ENCODE results near the gene FBXO2. TPM values are rescaled to one million over a fixed set of nuclear protein-coding genes. Genes with fewer than 3 reads are reported as not detected.

The FBXO2 gene
- total and polyA plus RNA-seq, 9 of the 15 experiments (the other 6 are each of a cell fraction or from before 2014, with no cell fraction given) = 0.04 to 1.9 (median 0.27) TPM

- TF ChIP-seq REST (IDR thresholded peaks at IDR 0.05; ENCODE audit: borderline replicate concordance) (peak; percentile 94), REST (CRISPR knock-in tag; IDR thresholded peaks at IDR 0.05; ENCODE audit: low read depth) (no peak), CEBPG (CRISPR knock-in tag; IDR thresholded peaks at IDR 0.05) (0 out of 2 replicates have a peak, but pooled peaks have one; percentile 12), CEBPG (tag; conservative IDR thresholded peaks at IDR 0.05 in 1 of 2, IDR thresholded peaks at IDR 0.05 in 1 of 2) (no peak), ZBTB9 (CRISPR knock-in tag; IDR thresholded peaks at IDR 0.05) (no peak), FOXJ2 (tag; IDR thresholded peaks at IDR 0.05) (no peak), EP300 (IDR thresholded peaks at IDR 0.05; ENCODE audit: low read length) (no peak), PTBP1 (IDR thresholded peaks at IDR 0.05; ENCODE audit: low read depth, low read length) (no peak), HOXB6 (CRISPR knock-in tag; IDR thresholded peaks at IDR 0.05; ENCODE audit: borderline replicate concordance) (no peak), RREB1 (CRISPR knock-in tag; IDR thresholded peaks at IDR 0.05) (no peak), ZNF644 (tag; IDR thresholded peaks at IDR 0.05; ENCODE audit: low read depth) (0 out of 2 replicates have a peak, but pooled peaks have one; percentile 29)
These were observed 36.4 kb upstream of the FBXO2 start (continued) for GRCh38 chr1:11690397-11691301.

All from K562 (cell line).